Natural killer cell (primary cell): ENCODE results near the gene CARD11. TPM values are rescaled to one million over a fixed set of nuclear protein-coding genes. Genes with fewer than 3 reads are reported as not detected.
A peak's percentile ranks its signal among the peaks of the same experiment; 100 is the strongest.

ENCODE experiments used
- ATAC-seq, 3 donors: fragments of 150-1000 bp in 2 of 3; fragments of 200-7000 bp in 1 of 3; cut with Tn5 transposase; 1 replicate in 1 of 3; 2 replicates in 2 of 3; pipeline ENCODE4 v1.10.0; 2021; ENCODE audit warnings: mild to moderate bottlenecking in 2 of 3, moderate library complexity in 2 of 3
- DNase-seq, 2 donors: peaks; one replicate each; pipeline versions ENCODE4 v3.0.0 to v3.0.0-alpha.2; 2013 to 2021; ENCODE audit warnings: mixed read lengths in 1 of 2
- H3K27ac ChIP-seq: one replicate; pipeline ENCODE4 v1.5.1; 2013; ENCODE audit warnings: mild to moderate bottlenecking, low read length
- H3K27me3 ChIP-seq: one replicate; pipeline ENCODE4 v1.6.1; 2013; ENCODE audit warnings: low read length; ENCODE audit not compliant: control insufficient read depth, insufficient read depth
- H3K36me3 ChIP-seq: one replicate; pipeline ENCODE4 v1.6.1; 2013; ENCODE audit warnings: low read length; ENCODE audit not compliant: control insufficient read depth, insufficient read depth
- H3K4me1 ChIP-seq: one replicate; pipeline ENCODE4 v1.6.1; 2013; ENCODE audit warnings: low read length; ENCODE audit not compliant: control insufficient read depth, insufficient read depth
- H3K4me3 ChIP-seq: one replicate; pipeline ENCODE4 v1.5.1; 2013; ENCODE audit warnings: low read length
- H3K9me3 ChIP-seq: one replicate; pipeline ENCODE4 v1.6.1; 2013; ENCODE audit warnings: low read length; ENCODE audit not compliant: control insufficient read depth, insufficient read depth
- H3K27ac Mint-ChIP-seq, 2 donors: one replicate each; pipeline ENCODE4 v1.8.0; 2022; ENCODE audit warnings: mild to moderate bottlenecking in 2 of 2, mixed read lengths in 2 of 2, moderate library complexity in 1 of 2
- H3K27me3 Mint-ChIP-seq, 2 donors: one replicate each; pipeline ENCODE4 v1.8.0; 2022; ENCODE audit warnings: low read depth in 2 of 2, mixed read lengths in 2 of 2
- H3K36me3 Mint-ChIP-seq: one replicate; pipeline ENCODE4 v1.8.0; 2022; ENCODE audit warnings: mixed read lengths
- H3K4me1 Mint-ChIP-seq, 2 donors: one replicate each; pipeline ENCODE4 v1.8.0; 2022; ENCODE audit warnings: mixed read lengths in 2 of 2
- H3K4me3 Mint-ChIP-seq: one replicate; pipeline ENCODE4 v1.8.0; 2022; ENCODE audit warnings: mild to moderate bottlenecking, moderate library complexity, mixed read lengths
- H3K9me3 Mint-ChIP-seq, 2 donors: one replicate each; pipeline ENCODE4 v1.8.0; 2022; ENCODE audit warnings: mixed read lengths in 2 of 2
- WGBS: methylation state at CpG from one replicate; pipeline ENCODE4 v1.1.7; 2013; ENCODE audit warnings: missing lambda C conversion rate; ENCODE audit not compliant: insufficient coverage; 5-methylcytosine and 5-hydroxymethylcytosine counted together
- intact Hi-C: fragments of 100-400 bp; cut with micrococcal nuclease; formaldehyde crosslinking; loops from one replicate; pipeline ENCODE4 v1.14.2; 2022
- total RNA-seq, 4 donors: library from RNA; stranded (reverse); fragments of 120-200 nt in 1 of 4; gene quantifications; one replicate each; pipeline versions ENCODE4 v1.2.3 to v1.2.4, GENCODE V29; 2013 to 2022
- TF ChIP-seq, protein P1 (sequence below): fragments of 200-600 bp; IDR thresholded peaks from one replicate; pipeline ENCODE4 v1.8.0; 2022; ENCODE audit warnings: antibody characterized with exemption

Gene CARD11
- total RNA-seq, 3 donors from 2014 or later (not counting 1 experiment from before 2014, with no cell fraction given) = 196 to 233 (median 199) TPM

DNA sequence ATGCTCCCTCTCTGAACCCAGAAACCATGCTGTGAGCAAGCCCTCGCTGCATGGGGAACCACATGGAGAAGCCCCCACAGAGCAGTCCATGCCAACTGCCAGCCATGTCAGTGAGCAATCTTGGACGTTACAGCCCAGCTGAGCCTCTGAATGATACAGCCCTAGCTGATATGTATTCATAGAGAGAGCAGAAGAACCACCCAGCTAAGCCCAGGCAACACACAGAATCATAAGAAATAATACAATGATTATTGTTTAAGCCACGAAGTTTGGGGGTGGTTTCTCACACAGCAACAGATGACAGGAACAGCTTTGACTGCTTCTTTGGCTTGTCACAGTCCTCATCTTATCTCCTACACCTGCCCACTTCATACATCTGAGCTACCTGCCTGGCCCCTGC is 32.5 kb upstream of the CARD11 start:
- Histone ChIP-seq H3K4me1 (peaks cover 21% of the 10 kb centered on the region), H3K27me3 (no peaks in the 10 kb centered on the region), H3K4me3 (no peak overlapping the region), H3K9me3 (no peaks in the 10 kb centered on the region), H3K27ac (no peak overlapping the region), H3K36me3 (no peaks in the 10 kb centered on the region)
- intact Hi-C loops = no loop called here
- DNase-seq (no peak), ATAC-seq (no peak)
- Mint-ChIP-seq H3K4me1 (peaks cover 35 to 37% of the 10 kb centered on the region in 2 donors), H3K27me3 (no peaks in the 10 kb centered on the region), H3K27ac (no peak overlapping the region), H3K4me3 (no peak overlapping the region), H3K9me3 (peaks cover 2 to 3% of the 10 kb centered on the region in 2 donors), H3K36me3 (peaks cover 13% of the 10 kb centered on the region)
- WGBS = 85% methylated on average over 3 of the region's 3 CpGs
- TF ChIP-seq, protein P1, sequence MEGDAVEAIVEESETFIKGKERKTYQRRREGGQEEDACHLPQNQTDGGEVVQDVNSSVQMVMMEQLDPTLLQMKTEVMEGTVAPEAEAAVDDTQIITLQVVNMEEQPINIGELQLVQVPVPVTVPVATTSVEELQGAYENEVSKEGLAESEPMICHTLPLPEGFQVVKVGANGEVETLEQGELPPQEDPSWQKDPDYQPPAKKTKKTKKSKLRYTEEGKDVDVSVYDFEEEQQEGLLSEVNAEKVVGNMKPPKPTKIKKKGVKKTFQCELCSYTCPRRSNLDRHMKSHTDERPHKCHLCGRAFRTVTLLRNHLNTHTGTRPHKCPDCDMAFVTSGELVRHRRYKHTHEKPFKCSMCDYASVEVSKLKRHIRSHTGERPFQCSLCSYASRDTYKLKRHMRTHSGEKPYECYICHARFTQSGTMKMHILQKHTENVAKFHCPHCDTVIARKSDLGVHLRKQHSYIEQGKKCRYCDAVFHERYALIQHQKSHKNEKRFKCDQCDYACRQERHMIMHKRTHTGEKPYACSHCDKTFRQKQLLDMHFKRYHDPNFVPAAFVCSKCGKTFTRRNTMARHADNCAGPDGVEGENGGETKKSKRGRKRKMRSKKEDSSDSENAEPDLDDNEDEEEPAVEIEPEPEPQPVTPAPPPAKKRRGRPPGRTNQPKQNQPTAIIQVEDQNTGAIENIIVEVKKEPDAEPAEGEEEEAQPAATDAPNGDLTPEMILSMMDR = no peak

DNA sequence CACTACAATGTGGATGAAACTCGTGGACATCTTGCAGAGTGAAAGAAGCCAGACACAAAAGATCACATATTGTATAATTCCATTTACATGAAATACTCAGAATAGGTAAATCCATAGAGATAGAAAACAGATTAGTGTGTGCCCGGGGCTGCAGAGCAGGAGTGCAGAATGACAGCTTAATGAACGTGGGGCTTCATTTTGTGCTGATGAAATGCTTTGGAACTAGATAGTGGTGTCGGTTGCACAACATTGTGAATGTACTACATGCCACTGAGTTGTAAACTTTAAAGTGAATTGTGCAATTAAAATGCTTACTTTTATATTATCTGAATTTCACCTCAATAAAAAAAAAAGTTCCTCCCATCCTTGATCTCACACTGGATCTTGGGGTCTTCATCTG is 31.8 kb upstream of the CARD11 start:
- H3K4me1 Mint-ChIP-seq = peaks cover 42 to 44% of the 10 kb centered on the region in 2 donors
- H3K27me3 Mint-ChIP-seq = no peaks in the 10 kb centered on the region
- TF ChIP-seq, protein P1 = no peak
- H3K9me3 Mint-ChIP-seq = peaks cover 2 to 3% of the 10 kb centered on the region in 2 donors
- H3K4me3 Mint-ChIP-seq = no peak overlapping the region
- Histone ChIP-seq H3K27me3 (no peaks in the 10 kb centered on the region), H3K27ac (no peak overlapping the region), H3K4me1 (peaks cover 28% of the 10 kb centered on the region), H3K4me3 (no peak overlapping the region), H3K36me3 (no peaks in the 10 kb centered on the region), H3K9me3 (no peaks in the 10 kb centered on the region)
- peaks cover 20% of the 10 kb centered on the region for H3K36me3 Mint-ChIP-seq
- H3K27ac Mint-ChIP-seq = no peak overlapping the region
- ATAC-seq (no peak), DNase-seq (no peak)
- 95% methylated on average over 3 of the region's 4 CpGs for WGBS
- intact Hi-C loops = no loop called here

DNA sequence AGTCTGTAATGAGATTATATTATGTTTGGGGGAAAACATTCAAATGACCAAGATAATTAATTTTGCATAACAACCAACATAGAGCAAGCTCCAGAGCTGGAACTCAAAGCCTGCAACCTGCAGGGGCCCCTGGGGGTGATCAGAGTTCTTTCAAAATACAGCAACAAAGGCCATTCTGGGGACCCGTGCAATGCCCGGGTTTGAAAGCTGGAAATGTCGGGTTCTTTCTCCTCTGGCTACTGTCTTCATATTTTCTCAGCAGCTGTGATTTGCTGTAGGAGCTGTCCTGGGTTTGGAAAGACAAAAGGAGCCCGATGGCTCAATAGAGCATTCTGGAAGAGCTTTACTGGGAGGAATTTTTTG is 30.8 kb upstream of the CARD11 start:
- 91% methylated on average over 4 of the region's 4 CpGs for WGBS
- ATAC-seq = no peak

More for the DNA sequence above, 30.8 kb upstream of the CARD11 start:
- DNase-seq = no peak
- Histone ChIP-seq H3K27me3 (no peaks in the 10 kb centered on the region), H3K4me1 (peaks cover 38% of the 10 kb centered on the region), H3K27ac (no peak overlapping the region), H3K4me3 (no peak overlapping the region), H3K36me3 (no peaks in the 10 kb centered on the region), H3K9me3 (no peaks in the 10 kb centered on the region)
- peak overlapping the region; percentile 33 for H3K4me3 Mint-ChIP-seq
- intact Hi-C loops = no loop called here
- peaks cover 2 to 3% of the 10 kb centered on the region in 2 donors for H3K9me3 Mint-ChIP-seq
- TF ChIP-seq, protein P1 = no peak
- H3K27me3 Mint-ChIP-seq = no peaks in the 10 kb centered on the region
- H3K4me1 Mint-ChIP-seq = peaks cover 49 to 52% of the 10 kb centered on the region in 2 donors
- peak overlapping the region in 1 of 2 donors; percentile 9 for H3K27ac Mint-ChIP-seq
- H3K36me3 Mint-ChIP-seq = peaks cover 21% of the 10 kb centered on the region
